Calu3 (cell line): ENCODE measurements around the gene MAP7D3. TPM values are rescaled to one million over a fixed set of nuclear protein-coding genes. Genes with fewer than 3 reads are reported as not detected.
"Not testable (repeated sequence)": the region's sequence is repeated elsewhere in the genome, so short reads cannot be mapped to it uniquely, and the experiment has no call there.

Source experiments
- BruUV-seq: library from RNA; stranded (reverse); fragments of 400-500 nt; replicated peaks from 2 replicates; lab custom pipeline; 2021; lab: Mats Ljungman, UMichigan
- CTCF ChIA-PET: fragments of 300-600 bp; sonication (Branson Sonifier 250); formaldehyde crosslinking; loops from one replicate; lab custom pipeline; 2022; ENCODE audit warnings: antibody characterized with exemption; lab: Charles Lee
- DNase-seq: peaks from one replicate; pipeline ENCODE4 v3.0.0; 2022
- H3K27ac Mint-ChIP-seq: one replicate; pipeline ENCODE4 v1.8.0; 2022; ENCODE audit warnings: mixed read lengths; ENCODE audit not compliant: unreplicated experiment
- H3K27me3 Mint-ChIP-seq: one replicate; pipeline ENCODE4 v1.8.0; 2022; ENCODE audit warnings: mixed read lengths; ENCODE audit not compliant: unreplicated experiment
- H3K36me3 Mint-ChIP-seq: one replicate; pipeline ENCODE4 v1.8.0; 2022; ENCODE audit warnings: mild to moderate bottlenecking, moderate library complexity, mixed read lengths; ENCODE audit not compliant: insufficient read depth, unreplicated experiment
- H3K4me1 Mint-ChIP-seq: one replicate; pipeline ENCODE4 v1.8.0; 2022; ENCODE audit warnings: mild to moderate bottlenecking, low read depth, mixed read lengths; ENCODE audit not compliant: unreplicated experiment
- H3K4me3 Mint-ChIP-seq: one replicate; pipeline ENCODE4 v1.8.0; 2022; ENCODE audit warnings: mild to moderate bottlenecking, low read depth, moderate library complexity, mixed read lengths; ENCODE audit not compliant: unreplicated experiment
- H3K9me3 Mint-ChIP-seq: one replicate; pipeline ENCODE4 v1.8.0; 2022; ENCODE audit warnings: low read depth, mixed read lengths; ENCODE audit not compliant: unreplicated experiment
- intact Hi-C: fragments of 100-400 bp; cut with micrococcal nuclease; formaldehyde crosslinking; loops from one replicate; pipeline ENCODE4 v1.10.0; 2022; ENCODE audit not compliant: unreplicated experiment
- total RNA-seq: library from RNA; stranded (reverse); gene quantifications from 2 replicates; pipeline ENCODE4 v1.2.3, GENCODE V29; 2022
- TF ChIP-seq, protein P1 (sequence below): fragments of 200-600 bp; IDR thresholded peaks from one replicate; pipeline ENCODE4 v1.8.0; 2022; ENCODE audit warnings: antibody characterized with exemption; ENCODE audit not compliant: unreplicated experiment

Gene MAP7D3
- total RNA-seq, 1 experiment from 2014 or later, result 8.0 TPM

DNA sequence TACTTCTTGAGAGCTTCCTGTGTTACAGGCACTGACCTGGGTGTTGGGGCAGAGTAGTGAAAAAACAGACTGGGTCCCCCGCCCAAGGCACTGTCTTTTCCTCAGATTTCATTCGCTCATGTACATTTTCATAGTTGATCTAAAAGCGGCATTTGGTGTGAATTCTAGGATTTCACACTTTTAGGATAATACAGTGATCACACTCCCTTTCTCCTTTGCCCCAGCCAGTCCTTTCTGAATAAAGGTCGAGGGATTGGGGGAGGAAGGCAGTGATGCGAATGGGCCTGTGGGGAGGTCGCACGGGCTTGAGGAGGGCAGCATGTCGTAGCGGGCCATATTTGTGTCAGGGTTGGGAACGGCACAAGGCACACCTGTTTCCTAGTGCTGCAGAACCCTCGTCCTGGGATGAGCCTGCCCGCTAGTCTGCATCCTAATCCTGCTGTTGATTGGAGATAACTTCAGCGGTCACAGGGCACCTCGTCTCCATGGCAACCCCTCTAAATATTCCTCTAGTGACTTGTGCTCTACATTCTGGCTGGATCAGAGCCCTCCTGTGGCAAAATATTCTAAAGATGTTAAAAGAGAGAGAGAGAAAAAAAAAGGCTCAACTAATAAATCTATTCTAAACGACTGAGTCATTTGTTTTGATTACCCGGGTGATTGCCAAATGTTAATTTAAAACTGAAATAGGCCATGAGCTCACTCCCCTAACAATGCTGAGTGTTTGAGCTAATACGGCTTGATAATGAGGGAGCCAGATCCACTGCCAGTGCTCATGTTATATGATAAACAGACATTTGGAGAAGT, 82.1 kb downstream of the MAP7D3 start:
- CTCF ChIA-PET, result no interaction called here
- Mint-ChIP-seq H3K9me3 (no peaks in the 10 kb centered on the region), H3K27ac (no peak overlapping the region), H3K36me3 (no peaks in the 10 kb centered on the region), H3K27me3 (peaks cover 44% of the 10 kb centered on the region), H3K4me1 (peaks cover 9% of the 10 kb centered on the region), H3K4me3 (no peak overlapping the region)
- TF ChIP-seq, protein P1, sequence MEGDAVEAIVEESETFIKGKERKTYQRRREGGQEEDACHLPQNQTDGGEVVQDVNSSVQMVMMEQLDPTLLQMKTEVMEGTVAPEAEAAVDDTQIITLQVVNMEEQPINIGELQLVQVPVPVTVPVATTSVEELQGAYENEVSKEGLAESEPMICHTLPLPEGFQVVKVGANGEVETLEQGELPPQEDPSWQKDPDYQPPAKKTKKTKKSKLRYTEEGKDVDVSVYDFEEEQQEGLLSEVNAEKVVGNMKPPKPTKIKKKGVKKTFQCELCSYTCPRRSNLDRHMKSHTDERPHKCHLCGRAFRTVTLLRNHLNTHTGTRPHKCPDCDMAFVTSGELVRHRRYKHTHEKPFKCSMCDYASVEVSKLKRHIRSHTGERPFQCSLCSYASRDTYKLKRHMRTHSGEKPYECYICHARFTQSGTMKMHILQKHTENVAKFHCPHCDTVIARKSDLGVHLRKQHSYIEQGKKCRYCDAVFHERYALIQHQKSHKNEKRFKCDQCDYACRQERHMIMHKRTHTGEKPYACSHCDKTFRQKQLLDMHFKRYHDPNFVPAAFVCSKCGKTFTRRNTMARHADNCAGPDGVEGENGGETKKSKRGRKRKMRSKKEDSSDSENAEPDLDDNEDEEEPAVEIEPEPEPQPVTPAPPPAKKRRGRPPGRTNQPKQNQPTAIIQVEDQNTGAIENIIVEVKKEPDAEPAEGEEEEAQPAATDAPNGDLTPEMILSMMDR, result no peak
- no TSS peak for BruUV-seq
- DNase-seq, result peak; percentile 4
- intact Hi-C loops, result loop anchor here (10.0 kb wide), 1 partner anchor 316 kb away; the partner anchor contains the start of gene BRS3

DNA sequence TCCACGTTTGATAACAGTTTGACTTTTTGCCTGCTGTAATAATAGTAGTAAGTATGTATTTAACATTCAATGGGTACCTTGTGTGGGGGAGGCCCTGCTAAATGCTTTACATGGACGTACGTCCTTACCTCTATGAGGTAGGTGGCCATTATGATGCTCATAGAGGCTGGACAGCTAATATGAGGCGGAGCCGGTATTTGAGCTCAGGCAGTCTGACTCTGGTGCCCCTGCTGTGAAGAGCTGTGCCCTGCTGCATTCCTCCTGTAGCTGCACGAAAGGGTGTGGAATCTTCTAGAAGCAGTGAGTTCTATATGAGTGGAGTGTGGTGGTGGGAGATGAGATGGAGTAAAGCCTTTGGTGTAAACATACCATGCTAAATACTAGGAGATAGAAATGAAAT, 83.2 kb downstream of the MAP7D3 start:
- BruUV-seq, H3K4me3 Mint-ChIP-seq, CTCF ChIA-PET, H3K27ac Mint-ChIP-seq, H3K36me3 Mint-ChIP-seq, H3K4me1 Mint-ChIP-seq, DNase-seq, H3K9me3 Mint-ChIP-seq: not testable (repeated sequence)
- intact Hi-C loops, result loop anchor here (2.0 to 10.0 kb wide), 2 partner anchors 35 to 317 kb away; partner anchors contain the start of gene BRS3
- peaks cover 56% of the 10 kb centered on the region for H3K27me3 Mint-ChIP-seq

DNA sequence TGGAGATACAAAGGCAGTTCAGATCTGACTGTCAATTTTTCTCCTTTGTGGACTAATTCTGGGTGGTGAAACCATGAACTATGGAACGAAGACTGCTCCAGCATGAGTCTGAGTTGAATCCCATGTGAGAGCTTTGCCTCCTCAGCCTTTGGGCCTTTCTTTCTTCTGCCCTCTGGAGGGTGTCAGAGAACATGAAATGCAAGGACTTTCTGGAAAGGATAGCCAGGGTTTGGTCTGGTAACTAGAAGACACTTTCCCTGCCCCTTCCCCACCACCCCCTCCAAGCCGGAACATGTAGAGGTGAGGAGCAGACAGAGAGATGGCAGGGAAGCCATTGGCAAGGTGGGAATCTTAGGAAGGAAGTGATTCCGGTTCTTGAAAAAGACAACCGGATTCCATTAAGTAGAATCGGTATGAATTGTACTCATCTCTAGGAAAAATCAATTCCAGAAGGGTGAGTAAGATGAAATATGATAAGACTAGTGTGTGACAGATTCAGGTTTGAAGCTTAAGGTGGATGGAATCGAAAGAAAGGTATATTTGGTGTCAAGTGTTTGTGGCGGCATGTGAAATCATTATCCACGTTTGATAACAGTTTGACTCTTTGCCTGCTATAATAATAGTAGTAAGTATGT, 84.9 kb downstream of the MAP7D3 start:
- no TSS peak for BruUV-seq

DNA sequence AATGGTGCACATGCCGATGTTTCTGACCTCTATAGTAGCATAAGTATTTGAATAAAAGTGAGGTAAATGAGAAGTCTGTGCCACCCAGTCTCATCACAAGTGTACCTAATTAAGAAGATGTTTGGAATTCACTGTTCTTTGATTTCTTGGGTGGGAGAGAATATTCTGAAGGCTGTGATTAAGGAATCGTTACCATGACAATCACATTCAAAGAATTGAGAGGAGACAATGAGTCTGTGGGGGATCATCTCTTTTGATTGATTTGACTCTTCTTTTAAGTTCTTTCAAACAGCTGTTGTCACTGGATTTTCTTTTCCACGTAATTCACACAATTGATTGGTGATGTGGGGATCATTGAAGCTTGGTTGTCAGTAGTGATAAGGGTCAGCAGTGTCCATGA, 85.8 kb downstream of the MAP7D3 start:
- Mint-ChIP-seq H3K4me1 (peaks cover 9% of the 10 kb centered on the region), H3K9me3 (no peaks in the 10 kb centered on the region), H3K4me3 (no peak overlapping the region), H3K36me3 (no peaks in the 10 kb centered on the region), H3K27ac (no peak overlapping the region), H3K27me3 (peaks cover 59% of the 10 kb centered on the region)
- no peak for DNase-seq
- TF ChIP-seq, protein P1, result no peak
- intact Hi-C loops, result loop anchor here (10.0 kb wide), 1 partner anchor 319 kb away; the partner anchor contains the start of gene BRS3
- no TSS peak for BruUV-seq
- CTCF ChIA-PET, result interaction anchor here (1.4 kb wide), 1 partner anchor 137 kb away, joined by 8 read pairs; no protein-coding TSS in a partner anchor

More for the DNA sequence above, 84.9 kb downstream of the MAP7D3 start:
- Mint-ChIP-seq H3K4me1 (peaks cover 9% of the 10 kb centered on the region), H3K27ac (no peak overlapping the region), H3K4me3 (no peak overlapping the region), H3K27me3 (peaks cover 59% of the 10 kb centered on the region), H3K9me3 (no peaks in the 10 kb centered on the region), H3K36me3 (no peaks in the 10 kb centered on the region)
- intact Hi-C loops, result loop anchor here (1.0 to 10.0 kb wide), 3 partner anchors 36 to 318 kb away; partner anchors contain the start of gene BRS3
- CTCF ChIA-PET, result interaction anchor here (1.0 to 1.4 kb wide), 3 partner anchors 37 to 138 kb away, joined by 3 to 8 read pairs (median 4); no protein-coding TSS in a partner anchor
- TF ChIP-seq, protein P1, result no peak
- DNase-seq, result peak; percentile 9
